HG03571 (cell line): Measurements from ENCODE around the gene CTR9.

Experiments
- ATAC-seq: cut with Tn5 transposase; IDR thresholded peaks from one replicate; pipeline ENCODE4 v1.9.1; 2021; ENCODE audit not compliant: unreplicated experiment

The CTR9 gene

DNA sequence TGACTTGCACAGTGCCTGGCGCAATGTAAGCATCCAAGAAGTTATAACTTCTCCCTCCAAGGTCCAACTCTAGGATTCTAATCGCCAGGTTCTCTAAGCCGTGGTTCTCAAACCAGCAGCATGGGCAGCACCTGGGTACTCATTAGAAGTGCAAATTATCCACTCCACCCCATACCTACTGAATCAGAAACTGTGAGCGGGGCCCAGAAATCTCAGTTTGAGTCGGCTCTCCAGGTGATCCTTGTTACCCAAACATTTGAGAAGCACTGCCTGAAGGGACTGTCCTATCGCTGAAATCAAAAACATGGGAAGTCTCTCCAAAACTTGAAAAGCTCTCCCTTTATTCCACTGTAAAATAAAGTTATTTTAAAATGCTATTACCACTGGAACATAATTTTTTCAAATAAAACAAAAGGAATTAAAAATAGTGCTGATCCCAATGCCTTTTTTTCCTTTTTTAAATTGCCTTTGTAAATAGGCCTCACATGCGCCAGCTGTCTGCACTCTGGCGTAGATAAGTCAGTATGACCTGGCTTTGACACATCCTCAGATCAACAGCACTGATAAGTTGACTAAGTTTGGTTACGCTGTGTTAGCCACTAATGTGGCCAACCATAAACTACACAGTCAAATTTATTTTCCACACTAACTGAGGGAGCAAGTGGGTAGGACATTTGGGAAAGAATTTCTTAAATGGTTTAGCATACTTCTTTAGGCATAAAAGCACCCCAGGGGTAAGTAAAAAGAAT is 8.4 kb upstream of the CTR9 start:
- ATAC-seq = no peak

- ATAC-seq = peak; percentile 51
These were observed 7.6 kb upstream of the CTR9 start for GRCh38 chr11:10743354-10744000.

DNA sequence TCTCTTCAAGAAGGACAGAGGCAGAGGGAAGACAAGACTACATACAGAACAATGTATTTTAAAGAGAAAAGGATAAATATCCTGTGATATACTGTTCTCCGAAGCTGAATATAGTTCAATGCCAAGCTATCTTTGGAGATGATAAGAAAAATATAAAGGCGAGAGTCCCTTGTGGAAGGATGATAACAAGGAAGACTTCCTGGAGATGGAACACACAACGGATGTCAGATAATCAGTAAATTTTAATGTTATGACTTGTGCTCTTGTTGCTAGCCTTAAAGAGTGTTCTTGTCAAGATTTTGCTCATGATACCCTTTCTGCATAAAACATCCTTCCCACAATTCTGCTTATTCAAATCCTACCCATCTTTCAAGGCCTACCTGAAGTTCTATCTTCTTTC is 6.8 kb upstream of the CTR9 start:
- ATAC-seq = no peak

- ATAC-seq = no peak
These were observed 4.2 kb upstream of the CTR9 start for GRCh38 chr11:10746871-10747270.

GRCh38 chr11:10747733-10748132 is 3.3 kb upstream of the CTR9 start:
- ATAC-seq = no peak

DNA sequence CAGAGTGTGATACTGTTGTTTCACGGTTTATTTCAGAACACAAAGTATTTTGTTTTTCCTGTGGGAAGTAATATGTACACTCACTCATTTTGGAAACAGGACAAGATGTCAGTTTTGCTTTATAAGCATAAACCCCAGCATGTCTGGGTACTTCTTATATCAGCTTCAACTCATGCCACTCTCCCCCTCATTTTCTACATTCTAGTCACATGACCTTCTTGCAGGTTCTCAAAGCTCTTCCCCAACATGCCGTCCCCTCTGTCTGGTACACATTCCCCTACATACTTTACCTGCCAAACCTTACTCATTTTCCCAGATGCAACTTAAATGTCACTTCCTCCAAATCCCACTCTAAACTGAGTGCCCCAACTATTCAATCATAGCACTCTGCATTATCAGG is 1.6 kb upstream of the CTR9 start:
- ATAC-seq = no peak

DNA sequence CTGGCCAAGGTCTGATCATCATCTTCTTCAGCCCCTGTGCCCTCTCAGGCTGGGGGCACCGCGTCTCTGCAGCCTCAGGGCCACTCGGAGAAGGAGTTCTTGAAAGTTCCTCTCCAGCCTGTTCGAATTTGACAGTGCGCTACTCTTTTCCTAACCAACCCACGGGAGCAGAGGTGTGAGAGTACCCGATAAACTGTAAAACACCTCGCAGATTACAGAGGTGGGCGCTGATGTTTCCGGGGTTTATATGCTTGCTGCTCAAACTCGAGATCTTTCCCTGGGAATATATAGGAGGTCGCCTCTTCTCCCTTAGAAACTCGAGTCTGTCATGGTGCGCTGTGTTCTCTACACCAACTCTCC is 515 bp downstream of the CTR9 start:
- no peak for ATAC-seq

- no peak for ATAC-seq
These were observed 1.0 kb downstream of the CTR9 start for GRCh38 chr11:10752061-10752460.

DNA sequence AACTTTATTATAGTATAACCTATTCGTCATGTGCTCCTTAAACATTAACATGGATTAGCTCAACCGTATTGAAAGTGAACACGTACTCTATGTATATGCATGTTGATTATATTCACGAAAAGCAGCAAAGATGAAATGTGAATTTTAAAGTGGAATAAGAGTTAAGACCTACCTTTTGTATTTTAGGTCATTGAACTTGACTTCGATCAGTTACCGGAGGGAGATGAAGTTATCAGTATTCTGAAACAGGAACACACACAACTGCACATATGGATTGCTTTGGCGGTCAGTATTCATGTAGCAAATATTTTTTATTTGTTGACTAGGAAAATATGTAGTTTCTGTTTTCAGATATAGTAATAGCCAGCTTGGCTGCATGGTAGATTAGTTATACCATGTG is 1.4 kb downstream of the CTR9 start:
- no peak for ATAC-seq

GRCh38 chr11:10758957-10759356 is 7.9 kb downstream of the CTR9 start:
- ATAC-seq = no peak

- ATAC-seq = no peak
These were observed 10.1 kb downstream of the CTR9 start for GRCh38 chr11:10761085-10761698.

GRCh38 chr11:10762185-10762584 is 11.1 kb downstream of the CTR9 start:
- ATAC-seq = peak; percentile 82

DNA sequence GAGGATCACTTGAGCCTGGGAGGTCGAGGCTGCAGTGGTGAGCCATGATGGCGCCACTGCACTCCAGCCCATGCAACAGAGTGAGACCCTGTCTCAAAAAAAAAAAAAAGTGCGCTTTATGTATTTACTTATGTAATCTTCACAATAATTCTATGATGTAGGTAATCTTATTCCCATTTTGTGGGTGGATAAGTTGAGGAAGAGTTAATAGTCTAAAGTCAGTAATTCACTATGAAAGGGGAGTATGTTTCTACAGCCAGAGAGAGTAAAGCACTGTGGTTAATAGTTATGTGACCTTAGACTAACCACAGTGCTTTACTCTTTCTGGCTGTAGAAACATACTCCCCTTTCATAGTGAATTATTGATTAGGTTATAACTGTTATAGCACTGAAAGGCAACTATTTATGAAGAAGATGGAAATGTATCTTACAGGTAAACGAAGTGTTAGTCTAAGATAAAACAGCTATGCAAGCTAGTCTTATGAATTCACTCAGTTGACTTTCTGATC is 11.9 kb downstream of the CTR9 start:
- ATAC-seq = peak; percentile 69

- no peak for ATAC-seq
These were observed 12.7 kb downstream of the CTR9 start for GRCh38 chr11:10763766-10764165.

DNA sequence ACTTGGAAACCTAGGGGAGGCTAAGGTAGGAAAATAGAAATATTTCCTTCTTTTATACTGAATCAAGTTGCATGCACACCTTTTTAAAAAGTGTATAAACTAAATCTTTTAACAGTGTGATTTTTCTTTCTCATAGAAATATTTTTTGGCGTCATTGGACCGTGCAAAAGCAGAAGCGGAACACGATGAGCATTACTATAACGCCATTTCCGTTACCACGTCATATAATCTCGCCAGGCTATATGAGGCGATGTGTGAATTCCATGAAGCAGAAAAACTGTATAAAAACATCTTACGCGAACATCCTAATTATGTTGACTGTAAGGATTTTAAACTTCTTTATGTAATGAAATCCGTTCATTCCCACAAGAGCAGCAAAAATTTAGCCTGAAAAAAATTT is 13.4 kb downstream of the CTR9 start:
- no peak for ATAC-seq

GRCh38 chr11:10770626-10771254 is 19.7 kb downstream of the CTR9 start:
- no peak for ATAC-seq

- ATAC-seq = no peak
These were observed 20.4 kb downstream of the CTR9 start for GRCh38 chr11:10771457-10771856.

- ATAC-seq = no peak
These were observed 23.8 kb downstream of the CTR9 start for GRCh38 chr11:10774811-10775210.

DNA sequence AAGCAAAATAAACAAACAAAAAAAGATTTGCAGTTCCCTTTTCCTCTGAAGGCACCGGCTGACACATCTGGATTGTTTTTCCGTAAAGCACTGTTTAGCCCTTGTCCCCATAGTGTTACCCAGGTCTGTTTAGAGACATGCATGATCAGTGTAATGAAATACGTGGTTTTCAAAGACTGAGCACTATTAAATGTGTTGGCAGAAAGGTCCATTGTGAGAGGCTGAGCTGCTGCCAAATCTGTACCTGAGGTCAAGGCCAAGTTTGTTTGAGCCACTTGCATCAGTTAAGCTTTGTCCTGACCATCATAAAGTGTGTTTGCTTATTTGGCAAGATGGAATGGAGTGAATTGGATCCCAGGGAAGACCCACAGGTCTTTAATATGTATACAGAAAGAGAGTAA is 26.3 kb downstream of the CTR9 start:
- ATAC-seq = no peak

DNA sequence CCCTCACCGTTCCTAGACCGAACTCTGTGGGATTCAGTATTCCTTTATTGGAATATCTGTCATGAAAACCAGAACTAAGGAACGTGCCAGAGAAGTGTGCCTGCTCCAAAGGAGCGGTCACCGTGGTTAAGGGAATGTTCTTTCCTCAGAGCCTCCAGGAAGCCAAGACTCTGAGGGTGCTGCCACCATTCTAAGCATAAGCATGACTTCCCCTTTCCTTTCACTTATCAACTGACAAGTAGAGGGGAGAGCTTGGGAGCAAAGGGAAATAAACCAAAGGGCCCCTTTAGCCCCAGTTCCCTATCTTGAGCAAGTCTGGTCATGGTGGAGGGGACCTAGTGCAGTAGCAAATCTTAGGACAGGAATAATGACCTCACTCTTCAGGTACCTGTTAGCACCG is 26.8 kb downstream of the CTR9 start:
- ATAC-seq = no peak

DNA sequence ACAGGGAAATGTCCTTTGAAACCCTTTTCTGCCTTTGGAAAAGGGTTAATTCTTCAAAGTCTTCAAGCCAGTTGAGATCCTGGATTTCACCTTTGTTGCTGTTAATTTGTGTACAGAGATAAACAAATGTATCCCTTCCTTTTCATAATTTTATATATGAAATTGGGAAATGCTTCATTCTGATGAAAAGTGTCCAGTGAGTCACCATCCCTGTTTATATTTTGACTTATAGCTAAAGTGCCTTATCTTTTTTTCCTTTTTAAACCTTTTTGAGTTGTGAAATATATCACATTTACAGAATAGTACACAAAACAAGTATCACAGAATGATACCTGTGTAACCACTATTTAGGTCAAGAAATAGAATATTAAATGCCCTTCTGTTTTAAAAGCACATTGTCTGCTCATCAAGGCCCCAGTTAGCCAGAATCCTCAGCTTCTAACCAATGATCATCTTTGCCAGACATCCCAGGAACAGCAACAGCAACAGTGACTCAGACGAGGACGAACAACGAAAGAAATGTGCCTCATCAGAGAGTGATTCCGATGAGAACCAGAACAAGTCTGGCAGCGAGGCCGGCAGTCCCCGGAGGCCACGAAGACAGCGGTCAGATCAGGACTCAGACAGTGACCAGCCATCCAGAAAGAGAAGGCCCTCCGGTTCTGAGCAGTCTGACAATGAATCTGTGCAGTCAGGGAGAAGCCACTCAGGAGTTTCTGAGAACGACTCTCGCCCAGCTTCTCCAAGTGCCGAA is 27.3 kb downstream of the CTR9 start:
- ATAC-seq = no peak
